H1 (cell line): ENCODE measurements around the gene CHST8.

Experiments used
- CBX5 ChIP-seq: fragments of 300-800, 300-1000 bp; sonication (generic); IDR thresholded peaks from 2 replicates; pipeline ENCODE4 v1.7.1; 2016; ENCODE audit warnings: antibody characterized with exemption, low read length, low read depth
- CTCF ChIP-seq, 3 experiments: IDR thresholded peaks; 1 replicate in 2 of 3; 2 replicates in 1 of 3; pipeline versions ENCODE4 v1.5.1 to v1.6.1; 2011; ENCODE audit warnings: low read length in 3 of 3, mild to moderate bottlenecking in 3 of 3, inconsistent platforms in 2 of 3, low read depth in 1 of 3, moderate library complexity in 1 of 3; ENCODE audit not compliant: insufficient read depth in 1 of 3; ENCODE audit errors: control extremely low read depth in 1 of 3
- EZH2 ChIP-seq: fragments of 200-600 bp; sonication (generic); IDR thresholded peaks from 2 replicates; pipeline ENCODE4 v1.7.1; 2012; ENCODE audit warnings: low read depth, mild to moderate bottlenecking, moderate library complexity, low read length, inconsistent platforms; ENCODE audit not compliant: severe bottlenecking
- HDAC2 ChIP-seq, 2 experiments: fragments of 300-600 bp in 1 of 2; sonication (generic) in 1 of 2; IDR thresholded peaks; 2 replicates each; pipeline ENCODE4 v1.6.1; 2011 to 2012; ENCODE audit warnings: low read depth in 2 of 2, low read length in 2 of 2, mild to moderate bottlenecking in 2 of 2, moderate library complexity in 2 of 2, borderline replicate concordance in 1 of 2, inconsistent platforms in 1 of 2
- MAX ChIP-seq: IDR thresholded peaks from 2 replicates; pipeline ENCODE4 v1.6.1; 2012; ENCODE audit warnings: inconsistent platforms
- POLR2A ChIP-seq, 2 experiments: IDR thresholded peaks; 1 replicate in 1 of 2; 2 replicates in 1 of 2; pipeline ENCODE4 v1.6.1; 2011; ENCODE audit warnings: low read depth in 2 of 2, low read length in 2 of 2, mild to moderate bottlenecking in 2 of 2; ENCODE audit errors: control extremely low read depth in 1 of 2
- POLR2AphosphoS5 ChIP-seq: IDR thresholded peaks from 2 replicates; pipeline ENCODE4 v1.6.1; 2011; ENCODE audit warnings: low read depth, low read length
- RXRA ChIP-seq: IDR thresholded peaks from 2 replicates; pipeline ENCODE4 v1.6.1; 2011; ENCODE audit warnings: low read depth, mild to moderate bottlenecking, low read length, moderate library complexity; ENCODE audit not compliant: insufficient read depth
- SUZ12 ChIP-seq: fragments of 200-600 bp; sonication (generic); IDR thresholded peaks from 2 replicates; pipeline ENCODE4 v1.6.1; 2012; ENCODE audit warnings: mild to moderate bottlenecking, inconsistent platforms, low read length, moderate library complexity, mixed read lengths
- YY1 ChIP-seq: IDR thresholded peaks from 2 replicates; pipeline ENCODE4 v1.6.1; 2011; ENCODE audit warnings: low read depth, mild to moderate bottlenecking, low read length

- TF ChIP-seq CBX5 (no peak), SUZ12 (no peak), MAX (no peak), POLR2A (IDR thresholded peaks at IDR 0.05; ENCODE audit: control extremely low read depth in 1 of 2, low read depth in 2 of 2, low read length in 2 of 2) (no peak), EZH2 (no peak), RXRA (no peak), POLR2AphosphoS5 (no peak), YY1 (no peak), CTCF (IDR thresholded peaks at IDR 0.05; ENCODE audit: control extremely low read depth in 1 of 3, insufficient read depth in 1 of 3, low read depth in 1 of 3, low read length in 3 of 3) (no peak), HDAC2 (IDR thresholded peaks at IDR 0.05; ENCODE audit: borderline replicate concordance in 1 of 2, low read depth in 2 of 2, low read length in 2 of 2) (no peak)
Observed at GRCh38 chr19:33590224-33590623, 31.5 kb upstream of the CHST8 start.
